B cell (primary cell): ENCODE measurements around the gene TOMM5. TPM values are rescaled to one million over a fixed set of nuclear protein-coding genes. Genes with fewer than 3 reads are reported as not detected.
A peak's percentile ranks its signal among the peaks of the same experiment; 100 is the strongest.

Experiments
- ATAC-seq: fragments of 200-7000 bp; cut with Tn5 transposase; one replicate; pipeline ENCODE4 v1.10.0; 2021; ENCODE audit warnings: low read depth, mild to moderate bottlenecking, moderate number of reproducible peaks, moderate library complexity
- CTCF ChIA-PET: fragments of 350-600 bp; sonication (Branson Sonifier 250); formaldehyde crosslinking; loops from one replicate; lab custom pipeline; 2021; ENCODE audit warnings: antibody characterized with exemption, inconsistent platforms; lab: Charles Lee
- POLR2A ChIA-PET: fragments of 350-600 bp; sonication (Branson Sonifier 250); formaldehyde crosslinking; loops from one replicate; lab custom pipeline; 2021; ENCODE audit warnings: antibody characterized with exemption; lab: Charles Lee
- DNase-seq: peaks from one replicate; pipeline ENCODE4 v3.0.0; 2013
- H2AFZ ChIP-seq: 2 replicates; pipeline ENCODE4 v1.6.1; 2012; ENCODE audit warnings: mild to moderate bottlenecking, low read depth, low read length; ENCODE audit not compliant: insufficient read depth, poor library complexity, severe bottlenecking
- H3K27ac ChIP-seq, 2 donors: 1 replicate in 1 of 2; 2 replicates in 1 of 2; pipeline ENCODE4 v1.5.1; 2012 to 2013; ENCODE audit warnings: low read length in 2 of 2, mild to moderate bottlenecking in 2 of 2, moderate library complexity in 1 of 2
- H3K27me3 ChIP-seq, 4 experiments: fragments of 200-600 bp in 1 of 4; sonication (generic) in 1 of 4; replicated peaks in 1 of 4; 1 replicate in 2 of 4; 2 replicates in 2 of 4; pipeline versions ENCODE4 v1.6.1 to v1.7.0; 2013 to 2016; ENCODE audit warnings: low read length in 3 of 4, mild to moderate bottlenecking in 2 of 4, mixed read lengths in 1 of 4, moderate library complexity in 1 of 4; ENCODE audit not compliant: insufficient read depth in 4 of 4, control insufficient read depth in 3 of 4; ENCODE audit errors: control extremely low read depth in 1 of 4
- H3K36me3 ChIP-seq, 2 experiments: replicated peaks in 1 of 2; 1 replicate in 1 of 2; 2 replicates in 1 of 2; pipeline versions ENCODE4 v1.6.1 to v1.7.1; 2013; ENCODE audit warnings: low read length in 1 of 2; ENCODE audit not compliant: insufficient read depth in 2 of 2, control insufficient read depth in 1 of 2; ENCODE audit errors: control extremely low read depth in 1 of 2, extremely low read depth in 1 of 2
- H3K4me1 ChIP-seq, 2 donors: fragments of 200-600 bp in 1 of 2; sonication (generic) in 1 of 2; 1 replicate in 1 of 2; 2 replicates in 1 of 2; pipeline versions ENCODE4 v1.5.1 to v1.6.1; 2013 to 2017; ENCODE audit warnings: low read length in 2 of 2; ENCODE audit not compliant: control insufficient read depth in 2 of 2, insufficient read depth in 2 of 2
- H3K4me2 ChIP-seq: replicated peaks from 2 replicates; pipeline ENCODE3; 2012; ENCODE audit warnings: mild to moderate bottlenecking, low read depth, low read length; ENCODE audit not compliant: poor library complexity, severe bottlenecking
- H3K4me3 ChIP-seq, 5 experiments: fragments of 200-600 bp in 1 of 5; sonication (generic) in 1 of 5; 1 replicate in 3 of 5; 2 replicates in 2 of 5; pipeline versions ENCODE4 v1.5.1 to v1.7.0; 2011 to 2016; ENCODE audit warnings: low read length in 4 of 5, mild to moderate bottlenecking in 4 of 5, low read depth in 2 of 5, control low read depth in 1 of 5, moderate library complexity in 1 of 5; ENCODE audit not compliant: insufficient read depth in 1 of 5; ENCODE audit errors: control extremely low read depth in 1 of 5, extremely low read depth in 1 of 5
- H3K79me2 ChIP-seq: fragments of 200-600 bp; sonication (generic); one replicate; pipeline ENCODE4 v1.6.0; 2016; ENCODE audit warnings: low read length; ENCODE audit not compliant: control insufficient read depth, insufficient read depth
- H3K9ac ChIP-seq: fragments of 200-600 bp; sonication (generic); 2 replicates; pipeline ENCODE4 v1.6.1; 2017; ENCODE audit warnings: mild to moderate bottlenecking, low read length, moderate library complexity
- H3K9me3 ChIP-seq, 3 donors: one replicate each; pipeline versions ENCODE4 v1.6.1 to v1.7.1; 2013; ENCODE audit warnings: low read length in 2 of 3; ENCODE audit not compliant: control insufficient read depth in 2 of 3, insufficient read depth in 1 of 3; ENCODE audit errors: control extremely low read depth in 1 of 3
- H4K20me1 ChIP-seq: 2 replicates; pipeline ENCODE4 v1.6.0; 2012; ENCODE audit warnings: mild to moderate bottlenecking, low read length; ENCODE audit not compliant: insufficient read depth, control insufficient read depth, poor library complexity, severe bottlenecking
- H3K27ac Mint-ChIP-seq: one replicate; pipeline ENCODE4 v1.8.0; 2021; ENCODE audit warnings: mixed read lengths
- H3K27me3 Mint-ChIP-seq: one replicate; pipeline ENCODE4 v1.8.0; 2021; ENCODE audit warnings: mixed read lengths
- H3K4me1 Mint-ChIP-seq: one replicate; pipeline ENCODE4 v1.8.0; 2021; ENCODE audit warnings: mixed read lengths
- H3K4me3 Mint-ChIP-seq: one replicate; pipeline ENCODE4 v1.8.0; 2021; ENCODE audit warnings: mixed read lengths
- H3K9me3 Mint-ChIP-seq: one replicate; pipeline ENCODE4 v1.8.0; 2022; ENCODE audit warnings: mixed read lengths; ENCODE audit not compliant: insufficient read depth
- EZH2 ChIP-seq: IDR thresholded peaks from 2 replicates; pipeline ENCODE4 v1.6.1; 2012; ENCODE audit warnings: borderline replicate concordance, low read depth, mild to moderate bottlenecking, moderate library complexity, low read length; ENCODE audit not compliant: insufficient read depth, poor library complexity, severe bottlenecking
- WGBS: methylation state at CpG from one replicate; pipeline ENCODE4 v1.1.5; 2013; ENCODE audit warnings: missing lambda C conversion rate; ENCODE audit not compliant: insufficient coverage; 5-methylcytosine and 5-hydroxymethylcytosine counted together
- intact Hi-C: fragments of 100-400 bp; cut with micrococcal nuclease; formaldehyde crosslinking; loops from one replicate; pipeline ENCODE4 v1.10.0; 2022
- polyA plus RNA-seq: library from polyadenylated mRNA; depleted of rRNA; stranded (reverse); fragments of >200 nt; gene quantifications from 2 replicates; pipeline ENCODE4 v1.2.3, GENCODE V29; 2012
- total RNA-seq, 2 donors: library from RNA; stranded (reverse); fragments of 120-200 nt in 1 of 2; gene quantifications; 1 replicate in 1 of 2; 2 replicates in 1 of 2; pipeline versions ENCODE4 v1.2.3 to v1.2.4, GENCODE V29; 2013 to 2022
- TF ChIP-seq, protein P1 (sequence below): fragments of 200-600 bp; IDR thresholded peaks from one replicate; pipeline ENCODE4 v1.8.0; 2022; ENCODE audit warnings: antibody characterized with exemption, mild to moderate bottlenecking

The TOMM5 gene
- total and polyA plus RNA-seq, 2 donors (not counting 1 experiment from before 2014, with no cell fraction given) = 33.9 to 44.4 TPM

DNA sequence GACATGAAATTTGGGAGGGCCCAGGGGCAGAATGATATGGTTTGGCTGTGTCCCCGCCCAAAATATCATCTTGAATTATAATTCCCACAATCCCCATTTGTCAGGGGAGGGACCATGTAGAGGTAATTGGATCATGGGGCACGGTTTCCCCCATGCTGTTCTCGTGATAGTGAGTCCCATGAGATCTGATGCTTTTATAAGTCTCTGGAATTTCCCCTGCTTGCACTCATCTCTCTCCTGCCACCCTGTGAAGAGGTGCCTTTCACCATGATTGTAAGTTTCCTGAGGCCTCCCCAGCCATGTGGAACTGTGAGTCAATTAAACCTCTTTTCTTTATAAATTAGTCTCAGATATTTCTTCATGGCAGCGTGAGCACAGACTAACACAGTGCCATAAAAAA is 27.5 kb downstream of the TOMM5 start:
- H3K27me3 ChIP-seq = no peaks in the 10 kb centered on the region
- H3K9ac ChIP-seq = peak overlapping the region; percentile 45
- ChIA-PET CTCF (interaction anchor here (1.0 to 3.4 kb wide), 5 partner anchors 12 to 30 kb away, joined by 3 to 25 read pairs (median 4); partner anchors contain the start of genes FBXO10 and TOMM5), POLR2A (interaction anchor here (0.7 to 2.4 kb wide), 3 partner anchors 11 to 33 kb away, joined by 3 to 20 read pairs (median 8); partner anchors contain the start of genes FBXO10 and TOMM5)
- peaks cover 59 to 84% of the 10 kb centered on the region in 2 donors for H3K4me1 ChIP-seq
- Mint-ChIP-seq H3K27ac (peak overlapping the region; percentile 94), H3K27me3 (no peaks in the 10 kb centered on the region), H3K4me1 (peaks cover 85% of the 10 kb centered on the region), H3K9me3 (peaks cover 10% of the 10 kb centered on the region), H3K4me3 (peak overlapping the region; percentile 83)
- H3K27ac ChIP-seq = peak overlapping the region; percentile 70
- TF ChIP-seq, protein P1, sequence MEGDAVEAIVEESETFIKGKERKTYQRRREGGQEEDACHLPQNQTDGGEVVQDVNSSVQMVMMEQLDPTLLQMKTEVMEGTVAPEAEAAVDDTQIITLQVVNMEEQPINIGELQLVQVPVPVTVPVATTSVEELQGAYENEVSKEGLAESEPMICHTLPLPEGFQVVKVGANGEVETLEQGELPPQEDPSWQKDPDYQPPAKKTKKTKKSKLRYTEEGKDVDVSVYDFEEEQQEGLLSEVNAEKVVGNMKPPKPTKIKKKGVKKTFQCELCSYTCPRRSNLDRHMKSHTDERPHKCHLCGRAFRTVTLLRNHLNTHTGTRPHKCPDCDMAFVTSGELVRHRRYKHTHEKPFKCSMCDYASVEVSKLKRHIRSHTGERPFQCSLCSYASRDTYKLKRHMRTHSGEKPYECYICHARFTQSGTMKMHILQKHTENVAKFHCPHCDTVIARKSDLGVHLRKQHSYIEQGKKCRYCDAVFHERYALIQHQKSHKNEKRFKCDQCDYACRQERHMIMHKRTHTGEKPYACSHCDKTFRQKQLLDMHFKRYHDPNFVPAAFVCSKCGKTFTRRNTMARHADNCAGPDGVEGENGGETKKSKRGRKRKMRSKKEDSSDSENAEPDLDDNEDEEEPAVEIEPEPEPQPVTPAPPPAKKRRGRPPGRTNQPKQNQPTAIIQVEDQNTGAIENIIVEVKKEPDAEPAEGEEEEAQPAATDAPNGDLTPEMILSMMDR = no peak
- TF ChIP-seq EZH2 = no peak
- peak; percentile 56 for DNase-seq
- intact Hi-C loops = loop anchor here (1.0 to 5.0 kb wide), 4 partner anchors 10 to 78 kb away; partner anchors contain the start of gene POLR1E
- H3K9me3 ChIP-seq = peaks cover 0 to 17% (median 13%) of the 10 kb centered on the region in 3 donors
- no peaks in the 10 kb centered on the region for H4K20me1 ChIP-seq
- H3K36me3 ChIP-seq = peaks cover 0 to 4% of the 10 kb centered on the region in 2 experiments
- 86% methylated on average over 1 of the region's 4 CpGs for WGBS
- no peak overlapping the region for H2AFZ ChIP-seq
- peak overlapping the region; percentile 68 for H3K4me2 ChIP-seq
- ATAC-seq = no peak
- H3K79me2 ChIP-seq = peaks cover 41% of the 10 kb centered on the region
- H3K4me3 ChIP-seq = peak overlapping the region in 1 of 5 experiments; percentile 52

DNA sequence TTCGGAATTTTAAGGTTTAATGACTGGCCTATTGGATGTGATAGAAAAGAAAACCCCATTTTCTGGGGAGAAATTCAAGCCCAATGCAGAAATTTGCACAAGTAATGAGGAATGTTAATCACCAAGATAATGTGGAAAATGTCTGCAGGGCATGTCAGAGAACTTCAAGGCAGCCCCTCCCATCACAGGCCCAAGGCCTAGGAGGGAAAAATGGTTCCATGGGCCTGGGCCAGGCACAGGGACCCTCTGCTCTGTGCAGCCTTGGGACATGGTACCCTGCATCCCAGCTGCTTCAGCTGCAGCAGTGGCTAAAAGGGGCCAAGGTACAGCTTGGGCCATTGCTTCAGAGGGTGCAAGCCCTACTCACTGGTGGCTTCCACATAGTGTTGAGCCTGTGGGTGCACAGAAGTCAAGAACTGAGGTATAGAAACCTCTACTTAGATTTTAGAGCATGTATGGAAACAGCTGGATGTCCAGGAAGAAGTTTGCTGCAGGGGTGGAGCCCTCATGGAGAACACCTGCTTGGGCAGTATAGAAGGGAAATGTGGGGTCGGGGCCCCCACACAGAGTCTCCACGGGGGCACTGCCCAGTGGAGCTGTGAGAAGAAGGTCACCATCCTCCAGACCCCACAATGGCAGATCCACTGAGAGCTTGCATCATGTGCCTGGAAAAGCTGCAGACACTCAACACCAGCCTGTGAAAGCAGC is 28.4 kb downstream of the TOMM5 start:
- peaks cover 40% of the 10 kb centered on the region for H3K79me2 ChIP-seq
- ChIA-PET POLR2A (no interaction called here), CTCF (interaction anchor here (0.9 kb wide), 1 partner anchor 22 kb away, joined by 3 read pairs; no protein-coding TSS in a partner anchor)
- H4K20me1 ChIP-seq = no peaks in the 10 kb centered on the region
- H3K9me3 ChIP-seq = peaks cover 0 to 17% (median 13%) of the 10 kb centered on the region in 3 donors
- H3K27me3 Mint-ChIP-seq = no peaks in the 10 kb centered on the region
- H3K27me3 ChIP-seq = no peaks in the 10 kb centered on the region
- H3K36me3 ChIP-seq = peaks cover 0 to 4% of the 10 kb centered on the region in 2 experiments
- TF ChIP-seq EZH2 = no peak
- TF ChIP-seq, protein P1 = no peak
- peaks cover 91% of the 10 kb centered on the region for H3K4me1 Mint-ChIP-seq
- WGBS = 60% methylated on average over 3 of the region's 3 CpGs
- peaks cover 59 to 86% of the 10 kb centered on the region in 2 donors for H3K4me1 ChIP-seq
- H3K4me3 ChIP-seq = no peak overlapping the region
- peak overlapping the region; percentile 37 for H3K4me3 Mint-ChIP-seq
- DNase-seq = no peak
- no peak overlapping the region for H3K4me2 ChIP-seq
- no peak overlapping the region for H3K27ac ChIP-seq
- intact Hi-C loops = no loop called here
- no peak overlapping the region for H2AFZ ChIP-seq
- H3K9me3 Mint-ChIP-seq = peaks cover 10% of the 10 kb centered on the region
- no peak overlapping the region for H3K9ac ChIP-seq
- peak overlapping the region; percentile 26 for H3K27ac Mint-ChIP-seq
- ATAC-seq = no peak
